HEK293T (cell line): ENCODE measurements around the gene DRC1.

Experiments
- HDGF ChIP-seq: fragments of 450-650 bp; IDR thresholded peaks from 2 replicates; pipeline ENCODE4 v1.6.1; 2017; ENCODE audit warnings: antibody characterized with exemption, borderline replicate concordance
- SP1 ChIP-seq: fragments of 450-650 bp; IDR thresholded peaks from 2 replicates; pipeline ENCODE4 v1.6.1; 2017

GRCh38 chr2:26457251-26457666, 55.5 kb downstream of the DRC1 start:
- TF ChIP-seq SP1 (no peak), HDGF (no peak)
